ENCODE measurements around the gene PDGFRB. TPM values are rescaled to one million over a fixed set of nuclear protein-coding genes. Genes with fewer than 3 reads are reported as not detected.
A peak's percentile ranks its signal among the peaks of the same experiment; 100 is the strongest.

PDGFRB gene
- total RNA-seq, 2 experiments from 2014 or later: 0.23 to 3.0 TPM

DNA sequence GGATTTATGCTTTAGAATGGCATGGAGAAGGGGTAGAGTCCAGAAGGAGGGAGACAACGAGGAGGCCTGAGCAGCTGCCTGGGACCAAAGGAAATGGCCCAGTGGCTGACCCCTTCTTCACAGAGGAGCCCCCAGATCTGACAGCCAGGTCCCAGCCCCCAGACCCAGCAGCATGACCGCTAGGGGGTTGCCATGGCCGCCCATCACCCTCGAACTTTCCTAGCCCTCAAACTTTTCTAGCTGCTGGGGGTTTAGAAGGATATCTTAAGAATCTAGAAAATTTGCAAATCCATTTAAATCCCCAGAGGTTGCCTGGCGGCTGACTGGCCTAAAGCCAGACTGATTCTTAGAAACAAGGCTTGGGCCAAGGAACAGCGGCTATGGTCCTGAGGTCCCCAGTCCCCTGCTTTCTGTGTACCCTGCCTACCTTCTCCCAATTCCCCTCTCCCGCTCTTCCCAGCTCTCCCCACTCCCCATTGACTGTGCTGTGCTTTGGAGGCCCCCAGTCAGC is 972 bp downstream of the PDGFRB start:
- no peak for DNase-seq (ENCODE audit: low spot score)
- Histone ChIP-seq H3K79me2 (ENCODE audit: insufficient read depth, low read depth, low read length) (no peaks in the 10 kb centered on the region), H3K9me3 (ENCODE audit: low read length) (no peaks in the 10 kb centered on the region), H3K9me2 (ENCODE audit: insufficient read depth, low read length) (no peaks in the 10 kb centered on the region), H3K4me2 (ENCODE audit: low read length) (no peak overlapping the region), H3K27ac (ENCODE audit: low read depth, low read length, poor library complexity, severe bottlenecking) (no peak overlapping the region), H4K20me1 (ENCODE audit: insufficient read depth, low read length) (no peaks in the 10 kb centered on the region), H3K4me3 (ENCODE audit: low read depth, low read length, poor library complexity, severe bottlenecking) (no peak overlapping the region), H3K4me1 (ENCODE audit: insufficient read depth, low read length, poor library complexity, severe bottlenecking) (peaks cover 8% of the 10 kb centered on the region), H3K36me3 (ENCODE audit: insufficient read depth, low read length) (no peaks in the 10 kb centered on the region), H2AFZ (ENCODE audit: low read length) (no peak overlapping the region)
- POLR2A ChIA-PET: interaction anchor here (0.9 kb wide), 1 partner anchor 16 kb away, joined by 3 read pairs; no protein-coding TSS in a partner anchor
- no peak for TF ChIP-seq EZH2phosphoT487 (IDR thresholded peaks at IDR 0.05; ENCODE audit: borderline replicate concordance, low read depth, low read length)
- no peak for TF ChIP-seq CTCF (conservative IDR thresholded peaks at IDR 0.05; ENCODE audit: low read length)
- intact Hi-C loops (cut with micrococcal nuclease; ENCODE audit: unreplicated experiment): no loop called here
- CTCF ChIA-PET (ENCODE audit: unreplicated experiment): interaction anchor here (0.6 kb wide), 1 partner anchor 38 kb away, joined by 3 read pairs; no protein-coding TSS in a partner anchor
- BruUV-seq (replicated peaks): no TSS peak

GRCh38 chr5:150153957-150154617 is 1.6 kb downstream of the PDGFRB start:
- no peak overlapping the region for H3K4me2 ChIP-seq (ENCODE audit: low read length)
- intact Hi-C loops (cut with micrococcal nuclease; ENCODE audit: unreplicated experiment): no loop called here
- H3K4me1 ChIP-seq (ENCODE audit: insufficient read depth, low read length, poor library complexity, severe bottlenecking): peaks cover 6% of the 10 kb centered on the region
- no peak overlapping the region for H3K4me3 ChIP-seq (ENCODE audit: low read depth, low read length, poor library complexity, severe bottlenecking)
- CTCF ChIA-PET (ENCODE audit: unreplicated experiment): no interaction called here
- TF ChIP-seq CTCF (conservative IDR thresholded peaks at IDR 0.05; ENCODE audit: low read length) (peak; percentile 21; the same call in 1 of the 2 replicates), EZH2phosphoT487 (IDR thresholded peaks at IDR 0.05; ENCODE audit: borderline replicate concordance, low read depth, low read length) (no peak)
- H2AFZ ChIP-seq (ENCODE audit: low read length): no peak overlapping the region
- H3K27ac ChIP-seq (ENCODE audit: low read depth, low read length, poor library complexity, severe bottlenecking): no peak overlapping the region
- no peaks in the 10 kb centered on the region for H3K9me2 ChIP-seq (ENCODE audit: insufficient read depth, low read length)
- H3K9me3 ChIP-seq (ENCODE audit: low read length): no peaks in the 10 kb centered on the region
- no peaks in the 10 kb centered on the region for H4K20me1 ChIP-seq (ENCODE audit: insufficient read depth, low read length)
- POLR2A ChIA-PET: no interaction called here
- no TSS peak for BruUV-seq (replicated peaks)
- peak; percentile 51 for DNase-seq (ENCODE audit: low spot score)
- H3K36me3 ChIP-seq (ENCODE audit: insufficient read depth, low read length): no peaks in the 10 kb centered on the region
- H3K79me2 ChIP-seq (ENCODE audit: insufficient read depth, low read depth, low read length): no peaks in the 10 kb centered on the region

DNA sequence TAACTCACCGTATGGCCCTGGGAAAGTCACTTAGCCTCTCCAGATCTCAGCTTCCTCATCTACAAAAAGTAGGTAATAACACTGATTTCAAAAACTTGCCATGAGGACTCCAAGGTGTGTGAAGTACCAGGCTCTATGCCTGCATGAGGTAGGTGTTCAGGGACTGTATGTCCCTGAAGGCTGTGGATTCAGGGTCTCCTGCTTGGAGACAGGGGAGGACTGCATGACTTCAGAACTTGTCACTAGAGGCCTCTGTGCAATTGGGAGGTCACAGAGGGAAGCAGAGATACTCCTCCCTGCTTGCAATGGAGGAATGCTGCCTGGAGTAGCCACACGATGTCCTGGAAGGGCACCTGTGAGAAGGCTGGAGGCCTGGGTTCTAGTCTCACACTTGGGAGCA is 2.2 kb downstream of the PDGFRB start:
- Histone ChIP-seq H3K79me2 (ENCODE audit: insufficient read depth, low read depth, low read length) (no peaks in the 10 kb centered on the region), H3K4me1 (ENCODE audit: insufficient read depth, low read length, poor library complexity, severe bottlenecking) (peaks cover 6% of the 10 kb centered on the region), H3K4me2 (ENCODE audit: low read length) (no peak overlapping the region), H3K9me3 (ENCODE audit: low read length) (no peaks in the 10 kb centered on the region), H4K20me1 (ENCODE audit: insufficient read depth, low read length) (no peaks in the 10 kb centered on the region), H3K36me3 (ENCODE audit: insufficient read depth, low read length) (no peaks in the 10 kb centered on the region), H3K27ac (ENCODE audit: low read depth, low read length, poor library complexity, severe bottlenecking) (no peak overlapping the region), H3K9me2 (ENCODE audit: insufficient read depth, low read length) (no peaks in the 10 kb centered on the region), H2AFZ (ENCODE audit: low read length) (no peak overlapping the region), H3K4me3 (ENCODE audit: low read depth, low read length, poor library complexity, severe bottlenecking) (no peak overlapping the region)
- TF ChIP-seq CTCF (conservative IDR thresholded peaks at IDR 0.05; ENCODE audit: low read length): no peak
- no peak for TF ChIP-seq EZH2phosphoT487 (IDR thresholded peaks at IDR 0.05; ENCODE audit: borderline replicate concordance, low read depth, low read length)
- BruUV-seq (replicated peaks): no TSS peak
- intact Hi-C loops (cut with micrococcal nuclease; ENCODE audit: unreplicated experiment): no loop called here
- no peak for DNase-seq (ENCODE audit: low spot score)
- POLR2A ChIA-PET: no interaction called here
- CTCF ChIA-PET (ENCODE audit: unreplicated experiment): no interaction called here
